ENCODE measurements around the gene SLCO2A1. TPM values are rescaled to one million over a fixed set of nuclear protein-coding genes. Genes with fewer than 3 reads are reported as not detected.

Gene SLCO2A1
- total RNA-seq, 1 donor from 2014 or later = 7.8 TPM

GRCh38 chr3:134039161-134039862, 9.6 kb upstream of the SLCO2A1 start:
- intact Hi-C loops (cut with DNase I) = loop anchor here (1.0 kb wide), 1 partner anchor 101 kb away; no protein-coding TSS in a partner anchor
- ATAC-seq = peak; percentile 50
- no peak for DNase-seq (ENCODE audit: missing footprints)

DNA sequence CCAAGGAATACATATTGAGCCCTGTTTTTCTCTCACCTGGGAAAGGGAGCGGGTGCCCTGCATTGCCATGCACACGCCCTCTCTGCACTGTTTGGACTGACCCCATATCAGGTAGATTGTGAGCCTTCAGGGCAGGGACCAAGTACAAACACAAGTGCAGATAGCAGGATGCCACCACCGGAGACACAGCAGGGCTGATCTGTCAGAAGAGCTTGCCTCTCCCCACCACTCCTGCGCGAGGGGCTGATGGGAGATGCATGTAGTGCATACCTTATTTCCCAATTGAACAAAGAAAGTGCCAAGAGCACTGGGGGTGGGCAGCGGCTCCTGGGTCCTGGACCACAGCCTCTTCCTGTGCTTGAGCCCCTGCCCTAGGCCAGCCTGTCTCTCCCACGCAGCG, 9.0 kb upstream of the SLCO2A1 start:
- no peak for ATAC-seq
- DNase-seq (ENCODE audit: missing footprints) = no peak
- intact Hi-C loops (cut with DNase I) = loop anchor here (1.0 kb wide), 1 partner anchor 100 kb away; no protein-coding TSS in a partner anchor

DNA sequence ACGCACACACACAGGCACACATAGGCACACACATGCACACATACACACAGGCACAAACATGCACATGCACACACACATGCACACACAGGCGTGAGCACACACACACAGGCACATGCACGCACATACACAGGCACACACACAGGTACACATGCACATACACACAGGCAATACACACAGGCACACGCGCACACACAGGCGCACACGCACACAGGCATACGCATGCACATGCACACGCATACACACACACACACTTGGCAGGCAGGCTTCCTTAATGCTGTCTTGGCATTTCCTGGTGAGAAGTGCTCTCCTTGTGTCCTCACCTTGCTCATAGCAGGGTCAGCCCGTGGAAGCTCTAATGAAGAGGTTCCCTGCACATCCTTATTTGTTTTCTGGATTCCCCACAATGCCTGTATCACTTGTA, 8.4 kb upstream of the SLCO2A1 start:
- DNase-seq (ENCODE audit: missing footprints) (no peak), ATAC-seq (peak; percentile 24)
- intact Hi-C loops (cut with DNase I) = no loop called here

DNA sequence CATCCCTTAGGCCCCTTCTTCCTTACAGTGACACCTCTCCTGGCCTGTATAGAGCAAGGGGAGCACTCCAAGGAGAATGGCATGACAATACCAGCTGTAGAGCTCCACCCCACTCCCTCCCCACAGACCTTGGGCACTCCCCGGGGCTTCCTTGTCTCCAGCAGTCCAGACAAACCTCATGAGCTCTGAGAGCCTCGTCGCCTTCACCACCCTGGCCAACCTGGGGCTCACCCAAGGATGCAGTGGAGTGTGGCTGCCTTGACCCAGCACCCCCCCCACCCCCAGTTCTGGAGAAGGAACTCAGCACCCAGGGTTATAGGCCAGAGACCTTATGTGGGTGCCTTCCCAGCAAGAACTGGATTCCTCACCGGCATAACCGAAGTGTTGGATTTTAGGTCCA, 7.4 kb upstream of the SLCO2A1 start:
- intact Hi-C loops (cut with DNase I) = no loop called here
- DNase-seq (ENCODE audit: missing footprints) = no peak
- no peak for ATAC-seq

GRCh38 chr3:134036291-134036690, 6.6 kb upstream of the SLCO2A1 start:
- intact Hi-C loops (cut with DNase I) = no loop called here
- DNase-seq (ENCODE audit: missing footprints) = no peak
- no peak for ATAC-seq

- intact Hi-C loops (cut with DNase I) = no loop called here
- no peak for ATAC-seq
- DNase-seq (ENCODE audit: missing footprints) = no peak
Measured at GRCh38 chr3:134035836-134036235, 6.1 kb upstream of the SLCO2A1 start.

GRCh38 chr3:134034005-134034785, 4.5 kb upstream of the SLCO2A1 start:
- no peak for DNase-seq (ENCODE audit: missing footprints)
- intact Hi-C loops (cut with DNase I) = no loop called here
- ATAC-seq = no peak

DNA sequence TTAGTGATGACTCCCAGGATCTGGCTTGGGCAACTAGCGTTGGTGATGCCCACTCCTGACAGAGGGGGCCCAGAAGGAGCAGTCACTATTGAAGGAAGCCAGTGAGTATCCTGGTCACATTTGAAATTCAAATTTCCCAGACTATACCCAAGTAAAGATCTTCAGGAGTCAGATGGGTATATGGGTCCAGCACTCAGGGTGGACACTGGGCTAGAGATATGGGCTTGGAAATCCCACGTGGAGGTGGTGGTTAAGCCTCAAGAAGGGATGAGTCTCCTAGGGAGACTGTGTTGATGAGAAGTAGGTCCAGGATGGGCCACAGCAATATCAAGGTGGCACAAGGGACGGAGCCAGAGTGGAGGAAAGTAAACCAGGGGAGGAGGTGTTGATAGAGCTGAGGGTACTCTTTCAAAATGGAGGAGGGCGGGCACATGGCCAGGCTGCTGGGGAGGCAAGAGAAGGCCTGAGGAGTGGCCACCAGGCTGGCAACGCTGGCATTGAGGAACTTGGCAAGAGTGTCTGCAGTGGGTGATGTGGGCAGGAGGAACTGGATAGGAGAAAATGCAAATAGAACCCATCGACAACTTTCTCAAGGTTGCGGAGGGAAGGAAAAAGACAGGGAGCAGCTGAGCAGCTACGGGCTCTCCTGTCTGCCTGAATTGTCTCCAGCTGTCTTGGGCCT, 3.7 kb upstream of the SLCO2A1 start:
- intact Hi-C loops (cut with DNase I) = no loop called here

DNA sequence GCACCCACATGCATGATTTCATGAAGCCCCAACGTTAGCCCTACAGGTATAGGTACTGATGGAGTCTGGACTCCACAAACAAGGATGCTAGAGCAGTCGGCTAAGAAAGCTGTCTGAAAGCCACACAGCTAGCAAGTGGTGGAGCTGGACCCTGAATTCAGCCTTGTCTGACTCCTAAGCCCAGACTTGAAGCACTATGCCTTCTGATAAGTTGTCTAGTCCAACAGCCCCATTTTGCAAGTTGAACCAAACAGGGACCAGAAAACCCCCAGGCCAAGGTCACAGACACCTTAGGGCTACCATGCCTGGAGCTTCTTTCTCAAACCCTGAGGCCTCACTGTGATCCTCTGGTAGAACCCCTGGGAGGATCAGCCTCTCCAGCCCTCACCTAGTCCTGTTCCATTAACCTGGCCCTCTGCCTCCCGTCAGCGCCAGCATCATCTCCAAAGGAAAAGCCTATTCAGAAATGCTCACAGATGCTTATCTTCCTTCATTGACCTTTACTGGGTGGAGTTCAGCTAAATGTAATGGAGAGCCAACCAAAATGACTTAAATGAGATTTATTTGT, 1.7 kb upstream of the SLCO2A1 start:
- ATAC-seq = no peak
- intact Hi-C loops (cut with DNase I) = no loop called here
- no peak for DNase-seq (ENCODE audit: missing footprints)

More for the DNA sequence above, 3.7 kb upstream of the SLCO2A1 start:
- DNase-seq (ENCODE audit: missing footprints) (no peak), ATAC-seq (no peak)

- intact Hi-C loops (cut with DNase I) = no loop called here
- ATAC-seq (no peak), DNase-seq (ENCODE audit: missing footprints) (no peak)
Measured at GRCh38 chr3:134030379-134031347, 938 bp upstream of the SLCO2A1 start.

GRCh38 chr3:134029256-134029733, 430 bp downstream of the SLCO2A1 start:
- DNase-seq (ENCODE audit: missing footprints) = no peak
- ATAC-seq = peak; percentile 46
- intact Hi-C loops (cut with DNase I) = no loop called here

DNA sequence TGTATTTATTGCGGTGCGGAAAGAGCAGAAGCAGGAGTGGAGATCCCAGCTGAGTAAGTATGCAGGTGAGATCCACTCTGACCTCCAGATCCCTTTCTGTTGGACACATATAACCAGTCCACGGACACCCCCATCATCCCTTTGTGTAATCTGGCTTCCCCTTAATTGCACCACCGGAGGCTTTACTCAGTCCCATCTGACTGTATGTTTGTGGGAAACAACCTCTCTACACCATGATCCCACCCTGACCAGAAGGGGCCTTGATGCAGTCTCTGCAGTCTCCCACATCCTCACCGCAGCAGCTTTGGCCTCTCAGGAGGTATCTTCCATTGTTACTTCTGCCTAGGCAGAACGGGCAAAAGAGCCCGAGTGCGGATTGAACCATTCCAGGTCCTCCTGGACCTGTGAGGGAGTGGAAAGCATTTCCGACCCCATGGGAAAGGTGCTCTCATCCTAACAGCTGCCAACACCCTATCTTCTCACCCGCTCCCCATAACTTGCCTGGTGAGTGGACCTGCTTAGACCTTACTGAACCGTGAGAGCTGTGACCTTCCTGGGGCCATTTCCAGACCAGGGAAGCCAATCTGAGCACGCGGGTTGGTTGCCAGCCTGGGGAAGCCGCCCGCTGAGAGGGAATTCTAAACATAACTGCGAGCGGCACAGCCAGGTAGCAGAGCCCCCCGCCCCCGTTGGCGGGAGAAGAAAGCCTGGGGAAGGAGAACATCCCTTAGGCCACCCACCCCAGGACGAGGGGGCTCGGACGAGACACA, 1.1 kb downstream of the SLCO2A1 start:
- DNase-seq (ENCODE audit: missing footprints) (no peak), ATAC-seq (no peak)
- intact Hi-C loops (cut with DNase I) = no loop called here

DNA sequence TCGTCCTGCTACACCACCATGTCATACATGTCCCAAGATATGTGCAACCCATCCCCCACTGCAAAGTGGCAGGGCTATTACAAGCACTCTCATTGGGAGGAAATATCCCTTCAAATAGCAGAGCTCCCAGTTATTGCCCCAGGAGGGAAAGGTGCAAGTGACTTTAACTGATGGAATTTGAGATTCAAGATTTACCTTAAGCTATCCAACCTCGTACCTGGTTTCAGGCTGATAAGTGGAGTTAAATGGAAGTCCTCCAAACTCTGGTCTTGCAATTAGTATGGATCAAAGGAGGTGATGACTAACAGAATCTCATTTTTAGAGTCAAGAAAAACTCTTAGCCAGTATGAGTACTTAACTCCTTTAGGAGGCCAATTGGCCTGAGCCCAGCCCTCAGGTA, 2.1 kb downstream of the SLCO2A1 start:
- no peak for ATAC-seq
- intact Hi-C loops (cut with DNase I) = no loop called here
- DNase-seq (ENCODE audit: missing footprints) = no peak

- intact Hi-C loops (cut with DNase I) = no loop called here
- no peak for ATAC-seq
- no peak for DNase-seq (ENCODE audit: missing footprints)
Measured at GRCh38 chr3:134020135-134020680, 9.5 kb downstream of the SLCO2A1 start.

- no peak for DNase-seq (ENCODE audit: missing footprints)
- intact Hi-C loops (cut with DNase I) = no loop called here
- ATAC-seq = no peak
Measured at GRCh38 chr3:134018850-134019249, 10.9 kb downstream of the SLCO2A1 start.

- ATAC-seq = peak; percentile 8
Measured at GRCh38 chr3:134018406-134018805, 11.3 kb downstream of the SLCO2A1 start.

GRCh38 chr3:134017490-134017889, 12.2 kb downstream of the SLCO2A1 start:
- intact Hi-C loops (cut with DNase I) = no loop called here
- ATAC-seq (no peak), DNase-seq (ENCODE audit: missing footprints) (no peak)

More at GRCh38 chr3:134018406-134018805, 11.3 kb downstream of the SLCO2A1 start:
- DNase-seq (ENCODE audit: missing footprints) = no peak
- intact Hi-C loops (cut with DNase I) = no loop called here

All from Right ventricle myocardium inferior (tissue), 1 donor.